HG03280 (cell line): ENCODE results near the gene CCDC24.

Experiments
- ATAC-seq: cut with Tn5 transposase; IDR thresholded peaks from one replicate; pipeline ENCODE4 v1.9.1; 2021; ENCODE audit warnings: mild to moderate bottlenecking, moderate library complexity; ENCODE audit not compliant: unreplicated experiment

The CCDC24 gene

GRCh38 chr1:43996733-43997115, 5.3 kb downstream of the CCDC24 start:
- no peak for ATAC-seq

- no peak for ATAC-seq
Observed at GRCh38 chr1:43997295-43997999, 6.0 kb downstream of the CCDC24 start.

- no peak for ATAC-seq
Observed at GRCh38 chr1:43998000-43998378, 6.6 kb downstream of the CCDC24 start.

GRCh38 chr1:43999455-43999854, 8.1 kb downstream of the CCDC24 start:
- no peak for ATAC-seq

- no peak for ATAC-seq
Observed at GRCh38 chr1:44000122-44000665, 8.8 kb downstream of the CCDC24 start.

GRCh38 chr1:44002165-44002564, 10.8 kb downstream of the CCDC24 start:
- no peak for ATAC-seq

GRCh38 chr1:44002606-44003157, 11.3 kb downstream of the CCDC24 start:
- no peak for ATAC-seq

GRCh38 chr1:44008259-44008658, 16.9 kb downstream of the CCDC24 start:
- ATAC-seq, result no peak

GRCh38 chr1:44010935-44011471, 19.6 kb downstream of the CCDC24 start:
- no peak for ATAC-seq

- ATAC-seq, result no peak
Observed at GRCh38 chr1:44012404-44012803, 21.0 kb downstream of the CCDC24 start.

- no peak for ATAC-seq
Observed at GRCh38 chr1:44012941-44013609, 21.7 kb downstream of the CCDC24 start.

- no peak for ATAC-seq
Observed at GRCh38 chr1:44013949-44014348, 22.6 kb downstream of the CCDC24 start.

- ATAC-seq, result no peak
Observed at GRCh38 chr1:44014365-44015104, 23.1 kb downstream of the CCDC24 start.

GRCh38 chr1:44015206-44015605, 23.8 kb downstream of the CCDC24 start:
- no peak for ATAC-seq

GRCh38 chr1:44016041-44016889, 24.9 kb downstream of the CCDC24 start:
- no peak for ATAC-seq

GRCh38 chr1:44016890-44017400, 25.5 kb downstream of the CCDC24 start:
- ATAC-seq, result no peak

GRCh38 chr1:44019466-44019948, 28.1 kb downstream of the CCDC24 start:
- ATAC-seq, result no peak

GRCh38 chr1:44020464-44020863, 29.1 kb downstream of the CCDC24 start:
- no peak for ATAC-seq

- no peak for ATAC-seq
Observed at GRCh38 chr1:44021156-44021555, 29.8 kb downstream of the CCDC24 start.
